GM03348 (cell line): ENCODE data around the gene PRAF2.

ENCODE experiments used
- DNase-seq: peaks from one replicate; pipeline ENCODE4 v3.0.0; 2012; ENCODE audit warnings: low spot score

Gene PRAF2

GRCh38 chrX:49042581-49043219 is 31.1 kb downstream of the PRAF2 start:
- no peak for DNase-seq

- peak; percentile 41 for DNase-seq
Observed at GRCh38 chrX:49041744-49042580, 31.8 kb downstream of the PRAF2 start.

- no peak for DNase-seq
Observed at GRCh38 chrX:49040376-49040955, 33.3 kb downstream of the PRAF2 start.

- peak; percentile 79 for DNase-seq
Observed at GRCh38 chrX:49039598-49040375, 34.0 kb downstream of the PRAF2 start.

- DNase-seq, result no peak
Observed at GRCh38 chrX:49037883-49038475, 35.8 kb downstream of the PRAF2 start.

GRCh38 chrX:49030283-49030682 is 43.5 kb downstream of the PRAF2 start:
- no peak for DNase-seq

GRCh38 chrX:49029876-49030275 is 43.9 kb downstream of the PRAF2 start:
- no peak for DNase-seq
